ENCODE data around the gene SLC7A9.

SLC7A9 gene

DNA sequence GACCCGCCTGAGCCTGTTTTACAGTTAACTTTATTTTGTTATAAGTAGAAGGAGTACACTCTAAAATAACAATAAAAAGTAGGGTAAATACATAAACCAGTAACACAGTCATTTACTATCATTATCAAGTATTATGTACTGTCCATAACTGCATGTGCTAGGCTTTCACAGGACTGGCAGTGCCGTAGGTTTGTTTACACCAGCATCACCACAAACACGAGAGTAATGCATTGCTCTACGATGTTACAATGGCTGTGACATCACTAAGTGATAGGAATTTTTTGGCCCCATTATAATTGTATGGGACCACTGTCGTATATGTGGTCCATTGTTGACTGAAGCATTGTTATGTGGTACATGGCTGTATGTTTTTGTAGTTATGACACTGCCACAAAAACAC lies 41.3 kb upstream of the SLC7A9 start:
- no peak for DNase-seq (ENCODE audit: extremely low read depth, low read depth)
- no peak overlapping the region for H3K4me3 ChIP-seq (replicated peaks; ENCODE audit: low read depth, low read length)
- TF ChIP-seq, protein P1, sequence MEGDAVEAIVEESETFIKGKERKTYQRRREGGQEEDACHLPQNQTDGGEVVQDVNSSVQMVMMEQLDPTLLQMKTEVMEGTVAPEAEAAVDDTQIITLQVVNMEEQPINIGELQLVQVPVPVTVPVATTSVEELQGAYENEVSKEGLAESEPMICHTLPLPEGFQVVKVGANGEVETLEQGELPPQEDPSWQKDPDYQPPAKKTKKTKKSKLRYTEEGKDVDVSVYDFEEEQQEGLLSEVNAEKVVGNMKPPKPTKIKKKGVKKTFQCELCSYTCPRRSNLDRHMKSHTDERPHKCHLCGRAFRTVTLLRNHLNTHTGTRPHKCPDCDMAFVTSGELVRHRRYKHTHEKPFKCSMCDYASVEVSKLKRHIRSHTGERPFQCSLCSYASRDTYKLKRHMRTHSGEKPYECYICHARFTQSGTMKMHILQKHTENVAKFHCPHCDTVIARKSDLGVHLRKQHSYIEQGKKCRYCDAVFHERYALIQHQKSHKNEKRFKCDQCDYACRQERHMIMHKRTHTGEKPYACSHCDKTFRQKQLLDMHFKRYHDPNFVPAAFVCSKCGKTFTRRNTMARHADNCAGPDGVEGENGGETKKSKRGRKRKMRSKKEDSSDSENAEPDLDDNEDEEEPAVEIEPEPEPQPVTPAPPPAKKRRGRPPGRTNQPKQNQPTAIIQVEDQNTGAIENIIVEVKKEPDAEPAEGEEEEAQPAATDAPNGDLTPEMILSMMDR (IDR thresholded peaks at IDR 0.05; ENCODE audit: low read depth, low read length, missing control alignments) = no peak

DNA sequence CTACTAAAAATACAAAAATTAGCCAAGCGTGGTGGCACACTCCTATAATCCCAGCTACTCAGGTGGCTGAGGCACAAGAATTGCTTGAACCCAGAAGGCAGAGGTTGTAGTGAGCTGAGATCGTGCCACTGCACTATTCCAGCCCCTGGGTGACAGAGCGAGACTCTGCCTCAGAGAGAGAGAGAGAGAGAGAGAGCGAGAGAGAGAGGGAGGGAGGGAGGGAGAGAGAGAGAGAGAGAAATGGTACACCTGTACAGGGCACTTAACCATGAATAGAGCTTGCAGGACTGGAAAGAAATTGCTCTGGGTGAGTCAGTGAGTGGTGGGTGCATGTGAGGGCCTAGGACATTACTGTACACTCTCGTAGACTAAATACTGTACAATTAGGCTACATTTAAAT lies 40.5 kb upstream of the SLC7A9 start:
- DNase-seq (ENCODE audit: extremely low read depth, low read depth) = no peak
- no peak overlapping the region for H3K4me3 ChIP-seq (replicated peaks; ENCODE audit: low read depth, low read length)
- TF ChIP-seq, protein P1 (IDR thresholded peaks at IDR 0.05; ENCODE audit: low read depth, low read length, missing control alignments) = no peak

DNA sequence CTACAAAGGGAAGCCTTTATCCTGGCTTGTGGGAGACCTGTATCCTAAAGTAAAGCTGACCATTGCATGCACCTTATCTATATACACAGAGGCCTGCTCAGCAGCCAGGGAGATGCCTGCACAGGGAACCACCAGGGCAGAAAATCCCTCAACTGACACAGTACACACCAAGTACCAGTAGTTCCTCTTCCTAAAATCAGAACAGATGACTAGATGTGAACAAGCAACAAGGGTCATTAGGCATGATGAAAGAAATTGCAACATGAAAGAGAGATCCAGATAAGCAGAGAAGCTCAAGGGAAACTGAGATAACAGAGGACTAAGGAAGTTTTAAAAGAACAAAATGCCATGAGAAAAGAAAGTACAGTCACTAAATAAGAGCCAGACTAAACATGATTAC lies 39.7 kb upstream of the SLC7A9 start:
- no peak for DNase-seq (ENCODE audit: extremely low read depth, low read depth)
- TF ChIP-seq, protein P1 (IDR thresholded peaks at IDR 0.05; ENCODE audit: low read depth, low read length, missing control alignments) = no peak
- no peak overlapping the region for H3K4me3 ChIP-seq (replicated peaks; ENCODE audit: low read depth, low read length)

DNA sequence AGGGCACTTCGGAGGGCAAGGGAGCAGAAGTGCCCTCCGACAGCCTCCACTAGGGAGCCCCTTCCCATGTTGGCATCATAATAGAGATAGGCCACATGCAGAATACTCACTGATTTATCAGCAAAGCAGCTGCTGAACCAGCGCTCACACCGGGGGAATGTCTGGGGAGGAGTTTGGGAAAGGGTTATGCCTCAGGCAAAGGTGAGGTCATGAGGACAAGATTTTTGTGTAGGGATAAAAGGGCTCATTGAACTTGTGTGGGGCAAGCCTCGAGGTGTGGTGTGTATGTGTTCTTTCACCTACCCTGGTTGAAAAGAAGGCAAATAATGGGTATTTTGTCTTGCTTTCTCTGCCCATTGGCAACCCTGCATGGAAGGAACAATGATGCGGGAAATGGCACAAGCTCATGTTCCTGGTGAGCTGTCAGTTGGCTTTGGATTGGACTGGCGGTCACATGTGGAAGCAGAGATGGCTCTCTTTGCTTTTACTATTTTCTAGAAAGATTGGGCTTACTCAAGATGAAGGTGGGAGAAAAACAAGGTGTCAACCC lies 39.1 kb upstream of the SLC7A9 start:
- TF ChIP-seq, protein P1 (IDR thresholded peaks at IDR 0.05; ENCODE audit: low read depth, low read length, missing control alignments) = no peak
- no peak for DNase-seq (ENCODE audit: extremely low read depth, low read depth)
- no peak overlapping the region for H3K4me3 ChIP-seq (replicated peaks; ENCODE audit: low read depth, low read length)

DNA sequence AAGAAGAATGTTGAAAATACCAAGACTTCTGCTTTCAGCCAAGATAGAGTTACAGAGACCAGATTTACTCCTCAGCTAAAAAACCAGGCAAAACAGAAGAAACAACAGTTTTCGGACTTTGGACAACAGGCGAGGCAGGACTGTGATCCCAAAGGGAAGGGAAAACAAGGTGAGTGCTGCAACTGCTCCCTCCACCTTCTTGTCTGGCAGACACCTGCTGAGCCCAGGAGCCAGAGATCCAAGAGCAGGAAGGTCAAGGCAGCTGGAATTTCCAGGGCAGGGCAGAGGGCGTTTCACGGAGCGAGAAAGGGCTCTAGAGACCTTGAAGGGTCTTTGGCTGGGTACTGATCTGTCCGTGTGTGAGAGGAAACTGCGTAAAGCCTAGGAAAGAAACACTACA lies 32.9 kb upstream of the SLC7A9 start:
- TF ChIP-seq, protein P1 (IDR thresholded peaks at IDR 0.05; ENCODE audit: low read depth, low read length, missing control alignments) = no peak
- H3K4me3 ChIP-seq (replicated peaks; ENCODE audit: low read depth, low read length) = no peak overlapping the region
- no peak for DNase-seq (ENCODE audit: extremely low read depth, low read depth)

DNA sequence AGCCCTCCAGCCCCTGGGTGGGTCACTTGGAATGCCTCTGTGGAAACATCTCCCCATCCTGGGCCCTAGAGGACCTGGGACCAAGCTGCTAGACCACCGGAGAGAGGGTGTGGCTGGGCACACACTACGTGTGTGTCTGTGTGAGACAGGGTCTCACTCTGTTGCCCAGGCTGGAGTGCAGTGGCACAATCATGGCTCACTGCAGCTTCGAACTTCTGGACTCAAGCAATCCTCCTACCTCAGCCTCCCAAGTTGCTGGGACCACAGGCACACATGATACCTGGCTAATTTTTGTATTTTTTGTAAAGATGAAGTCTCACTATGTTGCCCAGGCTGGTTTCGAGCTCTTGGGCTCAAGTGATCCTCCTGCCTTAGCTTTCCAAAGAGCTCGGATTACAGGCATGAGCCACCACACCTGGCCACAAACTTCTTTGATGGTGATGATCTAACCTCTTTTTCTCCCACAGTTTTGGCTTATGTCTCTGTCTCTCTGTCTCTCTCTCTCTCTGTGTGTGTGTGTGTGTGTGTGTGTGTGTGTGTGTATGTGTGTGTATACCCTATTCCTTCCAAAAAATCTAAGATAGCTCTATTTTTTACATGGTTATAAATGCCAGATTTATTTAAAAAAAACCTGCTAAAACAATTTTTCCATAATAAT lies 32.1 kb upstream of the SLC7A9 start:
- TF ChIP-seq, protein P1 (IDR thresholded peaks at IDR 0.05; ENCODE audit: low read depth, low read length, missing control alignments) = no peak
- DNase-seq (ENCODE audit: extremely low read depth, low read depth) = no peak
- H3K4me3 ChIP-seq (replicated peaks; ENCODE audit: low read depth, low read length) = no peak overlapping the region

Measured in HFF-Myc (cell line).